NCI-H1694 (cell line): ENCODE results near the gene ZMYND15.
"Not testable (repeated sequence)": the region's sequence is repeated elsewhere in the genome, so short reads cannot be mapped to it uniquely, and the experiment has no call there.

ENCODE experiments used
- DNase-seq: peaks from one replicate; lab custom pipeline; 2025; lab: John Stamatoyannopoulos, UW

Gene ZMYND15

GRCh38 chr17:4739122-4740024 is at the start of gene ZMYND15, which contains the start of gene CXCL16:
TSS of gene ZMYND15 (plus strand) at chr17:4739833. CDS start at chr17:4740549, 716 bp downstream.
TSS of gene CXCL16 (minus strand) at chr17:4739928. CDS start at chr17:4739339, 589 bp downstream.
- no peak for DNase-seq

GRCh38 chr17:4689872-4690271 is 49.8 kb upstream of the ZMYND15 start:
- DNase-seq, result not testable (repeated sequence)

- no peak for DNase-seq
These were observed 48.9 kb upstream of the ZMYND15 start for GRCh38 chr17:4690745-4691144.

DNA sequence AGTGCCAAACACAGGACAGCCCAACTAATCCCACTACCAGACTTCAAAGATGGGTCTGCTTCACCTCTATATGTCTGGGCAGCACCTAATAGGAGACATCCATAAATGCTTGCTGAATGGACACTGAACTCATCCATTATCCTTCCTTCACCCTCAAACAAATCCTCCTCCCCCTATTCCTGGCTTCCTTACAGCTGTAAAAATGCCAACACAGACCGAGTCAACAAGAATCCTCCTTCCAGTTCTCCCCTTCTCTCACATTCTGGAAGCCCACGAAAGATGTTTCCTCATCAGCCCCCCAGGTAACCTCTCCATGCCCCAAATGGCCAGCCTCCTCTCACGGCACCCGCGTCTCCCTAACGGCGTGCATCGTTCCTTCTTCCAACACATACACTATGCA is 47.9 kb upstream of the ZMYND15 start:
- no peak for DNase-seq

- DNase-seq, result no peak
These were observed 46.2 kb upstream of the ZMYND15 start for GRCh38 chr17:4693416-4693815.

DNA sequence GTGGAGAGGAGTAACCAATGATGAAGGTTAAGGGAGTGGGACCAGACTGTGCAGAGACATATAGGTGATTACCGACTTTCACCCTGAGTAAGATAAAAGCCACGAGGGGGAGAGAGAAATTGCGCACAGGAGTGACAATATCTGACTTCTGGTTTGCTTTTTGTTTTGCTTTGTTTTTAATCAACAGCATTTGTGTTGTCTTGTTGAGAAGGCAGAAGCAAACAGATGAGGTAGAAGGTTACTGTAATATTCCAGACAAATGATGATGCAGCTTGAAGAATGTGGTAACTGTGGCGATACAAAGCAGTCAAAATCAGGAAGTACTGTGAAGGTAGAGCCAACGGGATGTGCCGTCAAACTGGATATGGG is 43.2 kb upstream of the ZMYND15 start:
- DNase-seq, result no peak

- DNase-seq, result not testable (repeated sequence)
These were observed 40.1 kb upstream of the ZMYND15 start for GRCh38 chr17:4699401-4700056.

DNA sequence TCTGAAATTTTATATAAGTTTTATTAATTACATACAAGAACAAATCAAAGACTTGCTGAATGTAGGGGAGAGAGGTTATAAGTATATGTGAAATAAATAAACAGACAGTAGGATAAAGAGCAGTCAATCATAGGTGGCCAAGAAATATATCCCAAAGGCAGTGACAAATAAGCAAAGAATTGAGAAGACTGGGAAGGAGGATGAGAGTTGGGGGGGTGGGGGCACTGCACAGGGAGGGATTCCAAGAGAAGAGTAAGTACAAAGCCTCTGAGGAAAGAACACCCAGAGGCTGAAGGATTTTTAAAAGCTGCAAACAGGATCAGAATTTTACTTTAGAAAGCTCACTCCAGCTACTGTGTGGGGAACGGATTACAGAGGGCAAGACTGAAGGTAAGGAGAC is 38.5 kb upstream of the ZMYND15 start:
- DNase-seq, result no peak

GRCh38 chr17:4703330-4703691 is 36.3 kb upstream of the ZMYND15 start:
- no peak for DNase-seq

GRCh38 chr17:4704574-4704907 is 35.1 kb upstream of the ZMYND15 start:
- not testable (repeated sequence) for DNase-seq

- DNase-seq, result no peak
These were observed 34.6 kb upstream of the ZMYND15 start for GRCh38 chr17:4704991-4705390.

GRCh38 chr17:4706121-4706520 is 33.5 kb upstream of the ZMYND15 start:
- DNase-seq, result no peak

- peak; percentile 12 for DNase-seq
These were observed 31.2 kb upstream of the ZMYND15 start for GRCh38 chr17:4708436-4708835.

GRCh38 chr17:4709794-4710692 is 29.6 kb upstream of the ZMYND15 start, which contains the start of gene ARRB2:
TSS of gene ARRB2 (plus strand) at chr17:4710632. CDS start at chr17:4710722, 90 bp downstream.
- DNase-seq, result peak; percentile 98

- DNase-seq, result no peak
These were observed 28.7 kb upstream of the ZMYND15 start for GRCh38 chr17:4710693-4711634.

DNA sequence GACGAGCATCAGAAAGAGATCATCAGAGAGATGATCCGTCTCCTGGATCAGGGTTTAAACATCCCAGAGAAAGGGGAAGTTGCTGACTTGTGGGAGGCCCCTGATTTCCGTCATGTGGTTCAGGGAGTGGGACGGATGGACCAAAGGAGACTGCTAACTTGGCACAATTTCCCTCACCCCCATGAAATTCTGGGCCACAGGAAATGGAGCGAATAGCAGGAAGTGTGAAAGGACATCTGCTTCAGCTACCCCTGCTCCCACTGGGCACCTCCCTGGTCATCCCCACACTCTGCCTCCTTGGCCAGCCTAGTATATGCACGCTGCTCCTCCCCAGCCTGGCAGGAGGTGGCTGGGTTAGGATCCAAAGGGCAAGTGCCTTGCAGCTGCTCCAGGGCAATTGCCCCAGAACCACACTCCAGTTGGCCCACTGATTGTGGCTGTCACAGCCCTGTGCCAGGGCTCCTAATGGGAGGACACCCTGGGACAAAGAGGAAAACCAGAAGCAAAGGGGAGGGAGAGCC is 27.9 kb upstream of the ZMYND15 start:
- DNase-seq, result no peak

DNA sequence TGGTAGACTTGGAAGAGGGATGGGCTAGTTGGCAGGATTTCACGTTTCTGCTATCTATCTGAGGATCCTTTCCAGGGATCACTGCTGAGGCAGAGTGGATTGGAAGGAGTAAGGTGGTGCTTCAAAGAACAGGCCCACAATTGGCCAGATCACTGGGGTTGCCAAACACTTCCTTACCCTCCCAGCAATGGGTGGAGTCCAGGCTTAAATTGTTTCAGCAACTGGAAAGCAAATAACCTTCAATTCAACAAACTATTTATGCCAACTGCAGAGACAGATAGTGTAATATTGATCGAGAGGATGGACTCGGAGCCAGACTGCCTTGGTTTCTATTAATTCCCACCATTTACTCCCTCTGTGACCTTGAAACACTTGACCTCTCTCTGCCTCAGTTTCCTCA is 27.1 kb upstream of the ZMYND15 start:
- DNase-seq, result no peak

- DNase-seq, result not testable (repeated sequence)
These were observed 25.1 kb upstream of the ZMYND15 start for GRCh38 chr17:4714340-4715062.

DNA sequence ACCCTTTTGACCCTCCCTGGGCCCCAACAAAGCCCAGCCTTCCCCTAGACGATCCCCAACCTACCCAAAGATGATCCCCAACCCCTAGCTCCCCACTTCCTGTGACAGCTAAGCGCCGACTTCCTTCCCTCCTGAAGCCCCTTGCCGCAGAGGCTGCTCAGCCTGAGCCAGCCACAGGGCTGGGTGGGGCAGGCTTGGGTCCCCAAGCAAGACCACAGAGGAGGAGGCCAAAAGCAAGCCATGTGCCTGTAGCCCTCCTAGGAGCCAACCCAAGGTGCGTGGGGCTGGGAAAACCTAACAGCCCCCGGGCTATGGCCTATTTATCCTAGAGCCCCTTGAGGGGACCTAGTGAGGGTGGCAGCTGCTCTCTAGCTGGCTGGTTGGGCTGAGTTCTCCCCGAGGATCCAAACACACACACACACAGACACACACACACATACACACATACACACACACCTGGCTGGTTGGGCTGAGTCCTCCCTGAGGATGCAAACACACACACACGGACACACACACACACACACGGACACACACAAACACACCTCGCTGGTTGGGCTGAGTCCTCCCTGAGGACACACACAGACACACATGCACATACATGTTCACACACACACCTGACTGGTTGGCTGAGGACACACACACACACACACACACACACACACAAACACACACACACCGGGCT is 24.4 kb upstream of the ZMYND15 start:
- DNase-seq, result no peak

GRCh38 chr17:4716081-4716480 is 23.6 kb upstream of the ZMYND15 start:
- no peak for DNase-seq
